NCI-H2107 treated with DMSO at 0.1 percent for 48 hours (cell line): ENCODE results near the gene PRR5L.

Experiments used
- DNase-seq: peaks from one replicate; lab custom pipeline; 2025; ENCODE audit not compliant: unreplicated experiment; lab: John Stamatoyannopoulos, UW

PRR5L gene

GRCh38 chr11:36295926-36296325 lies at the start of gene PRR5L:
Gene PRR5L, plus strand, starts transcription at chr11:36296288. Its CDS starts 104,834 bp downstream, at chr11:36401122.
- no peak for DNase-seq

- DNase-seq: no peak
Observed at GRCh38 chr11:36247493-36247892, 48.6 kb upstream of the PRR5L start.

GRCh38 chr11:36248436-36248835 lies 47.7 kb upstream of the PRR5L start:
- DNase-seq: no peak

- no peak for DNase-seq
Observed at GRCh38 chr11:36249246-36249645, 46.8 kb upstream of the PRR5L start.

GRCh38 chr11:36251823-36252222 lies 44.3 kb upstream of the PRR5L start:
- no peak for DNase-seq

- no peak for DNase-seq
Observed at GRCh38 chr11:36253238-36253637, 42.9 kb upstream of the PRR5L start.

- DNase-seq: no peak
Observed at GRCh38 chr11:36254713-36255112, 41.4 kb upstream of the PRR5L start.

GRCh38 chr11:36257351-36257750 lies 38.7 kb upstream of the PRR5L start:
- no peak for DNase-seq

- peak; percentile 25 for DNase-seq
Observed at GRCh38 chr11:36258730-36259360, 37.2 kb upstream of the PRR5L start.

GRCh38 chr11:36261094-36261493 lies 35.0 kb upstream of the PRR5L start:
- DNase-seq: no peak

- no peak for DNase-seq
Observed at GRCh38 chr11:36264011-36264972, 31.8 kb upstream of the PRR5L start.

GRCh38 chr11:36264973-36265344 lies 31.1 kb upstream of the PRR5L start:
- DNase-seq: no peak

GRCh38 chr11:36265793-36266628 lies 30.1 kb upstream of the PRR5L start:
- peak; percentile 17 for DNase-seq

- no peak for DNase-seq
Observed at GRCh38 chr11:36266767-36267166, 29.3 kb upstream of the PRR5L start.

GRCh38 chr11:36268337-36268985 lies 27.6 kb upstream of the PRR5L start:
- DNase-seq: no peak

GRCh38 chr11:36270701-36271100 lies 25.4 kb upstream of the PRR5L start:
- DNase-seq: no peak

GRCh38 chr11:36271794-36272407 lies 24.2 kb upstream of the PRR5L start:
- no peak for DNase-seq

- DNase-seq: peak; percentile 4
Observed at GRCh38 chr11:36273110-36273509, 23.0 kb upstream of the PRR5L start.

GRCh38 chr11:36274414-36274813 lies 21.7 kb upstream of the PRR5L start:
- DNase-seq: no peak

GRCh38 chr11:36278531-36279282 lies 17.4 kb upstream of the PRR5L start:
- DNase-seq: no peak
